Glutamatergic neuron (in vitro differentiated cells): ENCODE measurements around the gene SBK3. TPM values are rescaled to one million over a fixed set of nuclear protein-coding genes. Genes with fewer than 3 reads are reported as not detected.
A peak's percentile ranks its signal among the peaks of the same experiment; 100 is the strongest.

Experiments used
- DNase-seq: peaks from one replicate; pipeline ENCODE4 v3.0.0; 2022
- H3K27ac Mint-ChIP-seq: one replicate; pipeline ENCODE4 v1.8.0; 2020; ENCODE audit warnings: mild to moderate bottlenecking, mixed read lengths, inconsistent platforms; ENCODE audit not compliant: unreplicated experiment
- H3K27me3 Mint-ChIP-seq: one replicate; pipeline ENCODE4 v1.8.0; 2020; ENCODE audit warnings: mild to moderate bottlenecking, moderate library complexity, mixed read lengths, inconsistent platforms; ENCODE audit not compliant: unreplicated experiment
- H3K36me3 Mint-ChIP-seq: one replicate; pipeline ENCODE4 v1.8.0; 2020; ENCODE audit warnings: mild to moderate bottlenecking, mixed read lengths, inconsistent platforms; ENCODE audit not compliant: unreplicated experiment
- H3K4me1 Mint-ChIP-seq: one replicate; pipeline ENCODE4 v1.8.0; 2020; ENCODE audit warnings: mild to moderate bottlenecking, low read depth, mixed read lengths, inconsistent platforms; ENCODE audit not compliant: unreplicated experiment
- H3K4me3 Mint-ChIP-seq: one replicate; pipeline ENCODE4 v1.8.0; 2020; ENCODE audit warnings: mild to moderate bottlenecking, mixed read lengths, inconsistent platforms; ENCODE audit not compliant: unreplicated experiment
- H3K9me3 Mint-ChIP-seq: one replicate; pipeline ENCODE4 v1.8.0; 2020; ENCODE audit warnings: mild to moderate bottlenecking, moderate library complexity, mixed read lengths, inconsistent platforms; ENCODE audit not compliant: unreplicated experiment
- total RNA-seq: library from RNA; stranded (reverse); fragmentation: NEBNext Ultra II Directional; extraction: Animal tissue kit (Norgen Biotek cat#: 25700); gene quantifications from one replicate; pipeline ENCODE4 v1.2.1, GENCODE V29; 2021; ENCODE audit not compliant: unreplicated experiment
- TF ChIP-seq, protein P1 (sequence below): fragments of 200-600 bp; sonication (generic); IDR thresholded peaks from one replicate; pipeline ENCODE4 v1.5.0; 2021; ENCODE audit not compliant: partially characterized antibody, unreplicated experiment

The SBK3 gene
- total RNA-seq, 1 donor from 2014 or later: not detected

DNA sequence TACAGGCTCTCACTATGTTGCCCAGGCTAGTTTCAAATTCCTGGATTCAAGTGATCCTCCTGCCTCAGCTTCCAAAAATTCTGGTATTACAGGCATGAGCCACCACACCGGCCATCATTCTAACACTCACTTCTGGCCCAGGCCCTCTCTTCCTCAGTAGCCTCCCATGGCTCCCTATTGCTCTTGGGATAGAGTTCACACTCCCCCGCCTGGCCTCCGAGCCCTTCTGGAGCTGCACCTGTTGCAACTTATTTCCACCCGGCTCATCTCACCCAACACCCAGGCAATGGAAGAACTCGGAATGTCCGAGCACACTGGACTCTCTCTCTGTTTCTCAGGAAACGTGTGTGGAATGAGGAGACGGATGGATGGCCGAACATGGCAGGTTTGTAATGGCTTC is 9.0 kb upstream of the SBK3 start:
- DNase-seq: no peak
- Mint-ChIP-seq H3K27me3 (no peaks in the 10 kb centered on the region), H3K36me3 (no peaks in the 10 kb centered on the region), H3K9me3 (peaks cover 10% of the 10 kb centered on the region), H3K4me3 (no peak overlapping the region), H3K27ac (no peak overlapping the region), H3K4me1 (peaks cover 9% of the 10 kb centered on the region)
- TF ChIP-seq, protein P1, sequence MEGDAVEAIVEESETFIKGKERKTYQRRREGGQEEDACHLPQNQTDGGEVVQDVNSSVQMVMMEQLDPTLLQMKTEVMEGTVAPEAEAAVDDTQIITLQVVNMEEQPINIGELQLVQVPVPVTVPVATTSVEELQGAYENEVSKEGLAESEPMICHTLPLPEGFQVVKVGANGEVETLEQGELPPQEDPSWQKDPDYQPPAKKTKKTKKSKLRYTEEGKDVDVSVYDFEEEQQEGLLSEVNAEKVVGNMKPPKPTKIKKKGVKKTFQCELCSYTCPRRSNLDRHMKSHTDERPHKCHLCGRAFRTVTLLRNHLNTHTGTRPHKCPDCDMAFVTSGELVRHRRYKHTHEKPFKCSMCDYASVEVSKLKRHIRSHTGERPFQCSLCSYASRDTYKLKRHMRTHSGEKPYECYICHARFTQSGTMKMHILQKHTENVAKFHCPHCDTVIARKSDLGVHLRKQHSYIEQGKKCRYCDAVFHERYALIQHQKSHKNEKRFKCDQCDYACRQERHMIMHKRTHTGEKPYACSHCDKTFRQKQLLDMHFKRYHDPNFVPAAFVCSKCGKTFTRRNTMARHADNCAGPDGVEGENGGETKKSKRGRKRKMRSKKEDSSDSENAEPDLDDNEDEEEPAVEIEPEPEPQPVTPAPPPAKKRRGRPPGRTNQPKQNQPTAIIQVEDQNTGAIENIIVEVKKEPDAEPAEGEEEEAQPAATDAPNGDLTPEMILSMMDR: no peak

DNA sequence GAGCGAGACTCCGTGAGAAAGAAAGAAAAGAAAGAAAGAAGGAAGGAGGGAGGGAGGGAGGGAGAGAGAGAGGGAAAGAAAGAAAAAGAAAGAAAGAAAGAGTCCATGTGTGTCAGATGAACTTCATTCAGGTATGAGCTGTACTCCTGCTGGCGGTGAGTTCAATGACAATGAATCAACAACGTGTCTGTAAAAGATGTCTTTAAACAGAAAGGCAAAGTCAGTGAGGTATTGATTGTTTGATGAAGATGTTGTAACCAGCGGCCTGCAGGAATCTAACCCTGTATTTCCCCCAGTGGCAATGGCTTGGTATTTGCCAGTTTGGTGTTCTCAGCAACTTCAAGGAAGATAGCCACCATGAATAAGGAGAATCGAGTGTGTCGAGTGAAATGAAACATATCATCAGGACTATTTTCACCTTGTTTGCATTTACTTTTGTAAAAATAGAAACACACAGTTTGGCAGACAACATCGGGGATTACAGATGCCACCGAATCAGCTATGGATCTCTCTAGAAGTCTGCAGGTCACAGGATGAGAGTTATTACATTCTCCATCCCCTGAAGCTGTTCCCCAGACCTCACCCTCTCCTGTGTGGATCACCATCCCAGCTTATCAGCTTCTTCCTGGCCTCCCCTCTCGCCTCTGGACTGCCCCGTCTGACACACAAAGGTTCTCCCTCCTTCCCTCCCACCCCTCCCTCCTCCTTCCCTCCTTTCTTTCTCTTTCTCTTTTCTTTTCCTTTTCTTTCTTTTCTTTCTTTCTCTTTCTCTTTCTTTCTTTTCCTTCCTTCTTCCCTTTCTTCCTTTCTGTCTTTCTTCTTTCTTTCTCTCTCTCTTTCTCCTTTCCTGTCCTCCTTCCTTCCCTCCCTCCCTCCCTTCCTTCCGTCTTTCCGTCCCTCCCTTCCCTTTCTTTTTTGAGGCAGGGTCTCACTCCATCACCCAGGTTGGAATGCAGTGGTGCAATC is 8.2 kb upstream of the SBK3 start:
- Mint-ChIP-seq H3K4me1 (peaks cover 10% of the 10 kb centered on the region), H3K9me3 (peaks cover 10% of the 10 kb centered on the region), H3K27ac (no peak overlapping the region), H3K36me3 (no peaks in the 10 kb centered on the region), H3K4me3 (no peak overlapping the region), H3K27me3 (no peaks in the 10 kb centered on the region)
- no peak for DNase-seq
- TF ChIP-seq, protein P1: no peak

DNA sequence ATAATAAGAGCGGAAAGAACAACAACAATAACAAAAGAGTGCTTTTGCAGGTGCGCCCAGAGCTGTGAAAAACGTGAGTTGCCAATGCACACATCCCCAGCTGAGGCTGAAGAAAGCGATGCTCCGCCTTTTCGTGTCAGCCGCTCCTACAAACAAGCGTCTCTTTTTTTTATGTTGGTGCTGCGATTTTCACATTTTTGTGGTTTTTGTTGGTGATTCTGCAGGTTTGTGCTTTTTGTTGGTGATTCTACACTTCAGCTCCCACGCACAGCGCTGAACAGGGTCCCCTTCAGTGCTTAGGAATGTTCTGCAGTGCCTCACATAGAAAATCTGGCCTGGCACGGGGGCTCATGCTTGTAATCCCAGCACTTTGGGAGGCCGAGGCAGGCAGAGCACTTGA is 7.3 kb upstream of the SBK3 start:
- Mint-ChIP-seq H3K27ac (no peak overlapping the region), H3K27me3 (no peaks in the 10 kb centered on the region), H3K4me3 (no peak overlapping the region), H3K36me3 (no peaks in the 10 kb centered on the region), H3K4me1 (peaks cover 10% of the 10 kb centered on the region), H3K9me3 (peaks cover 12% of the 10 kb centered on the region)
- TF ChIP-seq, protein P1: no peak
- DNase-seq: no peak

DNA sequence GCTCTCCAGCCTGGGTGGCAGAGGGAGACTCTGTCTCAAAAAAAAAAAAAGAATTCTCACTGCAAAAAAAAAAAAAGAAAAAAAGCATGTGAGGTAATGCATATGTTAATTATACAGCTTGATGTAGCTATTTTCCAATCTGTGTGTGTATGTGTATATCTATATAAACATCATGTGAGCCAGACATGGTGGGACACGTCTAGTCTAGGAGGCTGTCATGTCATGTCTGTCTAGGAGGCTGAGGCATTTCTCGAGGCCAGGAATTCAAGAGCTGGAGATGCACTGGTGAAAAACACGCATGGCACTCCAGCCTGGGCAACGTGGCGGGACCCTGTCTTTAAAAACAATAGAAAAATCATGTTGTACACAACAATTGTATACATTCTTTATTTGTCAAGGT is 6.9 kb upstream of the SBK3 start:
- DNase-seq: no peak
- Mint-ChIP-seq H3K4me3 (no peak overlapping the region), H3K9me3 (peaks cover 12% of the 10 kb centered on the region), H3K27me3 (no peaks in the 10 kb centered on the region), H3K36me3 (no peaks in the 10 kb centered on the region), H3K27ac (no peak overlapping the region), H3K4me1 (peaks cover 12% of the 10 kb centered on the region)
- TF ChIP-seq, protein P1: no peak

GRCh38 chr19:55550321-55550650 is 4.9 kb upstream of the SBK3 start:
- H3K27me3 Mint-ChIP-seq: peaks cover 3% of the 10 kb centered on the region
- peaks cover 15% of the 10 kb centered on the region for H3K9me3 Mint-ChIP-seq
- peak overlapping the region; percentile 57 for H3K27ac Mint-ChIP-seq
- H3K36me3 Mint-ChIP-seq: no peaks in the 10 kb centered on the region
- TF ChIP-seq, protein P1: no peak
- H3K4me1 Mint-ChIP-seq: peaks cover 18% of the 10 kb centered on the region
- peak overlapping the region; percentile 67 for H3K4me3 Mint-ChIP-seq
- no peak for DNase-seq
